Upper lobe of right lung (tissue), 1 donor: Measurements from ENCODE around the gene RUNX1. TPM values are rescaled to one million over a fixed set of nuclear protein-coding genes. Genes with fewer than 3 reads are reported as not detected.

Source experiments
- ATAC-seq: fragments of 200-7000 bp; cut with Tn5 transposase; one replicate; pipeline ENCODE4 v1.9.1; 2020; ENCODE audit warnings: mild to moderate bottlenecking, moderate library complexity
- DNase-seq: peaks from one replicate; pipeline ENCODE4 v3.0.0-alpha.2; 2020
- H3K27ac ChIP-seq: fragments of 200-600 bp; one replicate; pipeline ENCODE4 v1.8.0; 2022
- H3K27me3 ChIP-seq: fragments of 200-600 bp; one replicate; pipeline ENCODE4 v1.8.0; 2022; ENCODE audit warnings: mild to moderate bottlenecking
- H3K36me3 ChIP-seq: fragments of 200-600 bp; one replicate; pipeline ENCODE4 v1.8.0; 2022
- H3K4me1 ChIP-seq: fragments of 200-600 bp; one replicate; pipeline ENCODE4 v1.8.0; 2022
- H3K4me3 ChIP-seq: fragments of 200-600 bp; one replicate; pipeline ENCODE4 v1.8.0; 2022; ENCODE audit warnings: mild to moderate bottlenecking
- H3K9me3 ChIP-seq: fragments of 200-600 bp; one replicate; pipeline ENCODE4 v1.8.0; 2022
- intact Hi-C: fragments of 100-400 bp; cut with DNase I; formaldehyde crosslinking; loops from one replicate; pipeline ENCODE4 v1.11.0; 2022
- total RNA-seq: library from RNA; stranded (reverse); fragmentation: NEBNext Ultra II Directional; extraction: Animal tissue kit (Norgen Biotek cat#: 25700); gene quantifications from one replicate; pipeline ENCODE4 v1.2.1, GENCODE V29; 2021
- TF ChIP-seq, protein P1 (sequence below): fragments of 200-600 bp; IDR thresholded peaks from one replicate; pipeline ENCODE4 v1.8.0; 2022; ENCODE audit warnings: antibody characterized with exemption
- donor health status: DM: no; HTN: yes; CAD: no; lungs with severe emphysema.

Gene RUNX1
- total RNA-seq, 1 donor from 2014 or later, result 86.9 TPM

DNA sequence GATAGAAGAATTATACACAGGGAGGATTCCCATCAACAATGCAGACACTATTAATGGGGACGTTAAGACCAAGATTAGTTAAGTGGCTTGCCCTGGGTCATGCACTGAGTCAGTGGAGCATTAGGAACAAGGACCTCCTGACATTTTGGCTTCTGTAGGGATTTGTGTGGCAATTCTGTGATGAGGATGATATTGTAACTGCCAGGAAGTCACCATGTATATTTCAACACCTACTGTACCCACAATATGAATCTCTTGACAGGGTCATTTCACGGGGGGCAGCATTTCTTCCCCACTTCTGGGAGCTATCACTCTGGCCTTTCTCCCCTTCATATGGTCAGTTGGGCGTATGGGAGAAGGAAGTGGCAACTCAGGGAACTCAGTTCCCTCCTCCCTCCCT, 134.9 kb downstream of the RUNX1 start:
- Histone ChIP-seq H3K4me3 (no peak overlapping the region), H3K27me3 (no peaks in the 10 kb centered on the region), H3K36me3 (no peaks in the 10 kb centered on the region), H3K4me1 (peaks cover 17% of the 10 kb centered on the region), H3K9me3 (no peaks in the 10 kb centered on the region), H3K27ac (no peak overlapping the region)
- DNase-seq (no peak), ATAC-seq (peak; percentile 39)
- TF ChIP-seq, protein P1, sequence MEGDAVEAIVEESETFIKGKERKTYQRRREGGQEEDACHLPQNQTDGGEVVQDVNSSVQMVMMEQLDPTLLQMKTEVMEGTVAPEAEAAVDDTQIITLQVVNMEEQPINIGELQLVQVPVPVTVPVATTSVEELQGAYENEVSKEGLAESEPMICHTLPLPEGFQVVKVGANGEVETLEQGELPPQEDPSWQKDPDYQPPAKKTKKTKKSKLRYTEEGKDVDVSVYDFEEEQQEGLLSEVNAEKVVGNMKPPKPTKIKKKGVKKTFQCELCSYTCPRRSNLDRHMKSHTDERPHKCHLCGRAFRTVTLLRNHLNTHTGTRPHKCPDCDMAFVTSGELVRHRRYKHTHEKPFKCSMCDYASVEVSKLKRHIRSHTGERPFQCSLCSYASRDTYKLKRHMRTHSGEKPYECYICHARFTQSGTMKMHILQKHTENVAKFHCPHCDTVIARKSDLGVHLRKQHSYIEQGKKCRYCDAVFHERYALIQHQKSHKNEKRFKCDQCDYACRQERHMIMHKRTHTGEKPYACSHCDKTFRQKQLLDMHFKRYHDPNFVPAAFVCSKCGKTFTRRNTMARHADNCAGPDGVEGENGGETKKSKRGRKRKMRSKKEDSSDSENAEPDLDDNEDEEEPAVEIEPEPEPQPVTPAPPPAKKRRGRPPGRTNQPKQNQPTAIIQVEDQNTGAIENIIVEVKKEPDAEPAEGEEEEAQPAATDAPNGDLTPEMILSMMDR, result no peak
- intact Hi-C loops, result no loop called here

DNA sequence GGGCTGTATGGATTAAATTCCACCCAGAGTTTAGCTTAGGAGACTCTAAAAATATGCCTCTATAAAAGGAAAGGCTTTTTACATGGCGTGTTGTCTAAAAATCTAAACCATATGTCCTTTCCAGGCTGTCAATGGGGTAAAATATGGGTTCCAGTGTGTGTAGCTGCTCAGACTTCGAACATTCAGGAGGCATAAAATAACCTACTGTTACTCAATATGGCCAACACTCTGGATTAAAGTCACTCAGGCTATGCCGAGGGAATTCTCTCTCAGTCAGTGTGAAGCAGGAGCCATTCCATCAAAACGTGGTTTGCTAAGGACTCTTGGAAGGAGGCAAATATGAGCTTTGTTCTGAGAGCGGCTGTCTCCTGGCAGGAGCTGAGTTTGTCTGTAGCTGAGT, 135.3 kb downstream of the RUNX1 start:
- no peaks in the 10 kb centered on the region for H3K27me3 ChIP-seq
- H3K4me1 ChIP-seq, result peaks cover 22% of the 10 kb centered on the region
- H3K36me3 ChIP-seq, result no peaks in the 10 kb centered on the region
- H3K4me3 ChIP-seq, result no peak overlapping the region
- H3K9me3 ChIP-seq, result no peaks in the 10 kb centered on the region
- no peak overlapping the region for H3K27ac ChIP-seq
- DNase-seq (no peak), ATAC-seq (no peak)
- TF ChIP-seq, protein P1, result no peak
- intact Hi-C loops, result no loop called here

DNA sequence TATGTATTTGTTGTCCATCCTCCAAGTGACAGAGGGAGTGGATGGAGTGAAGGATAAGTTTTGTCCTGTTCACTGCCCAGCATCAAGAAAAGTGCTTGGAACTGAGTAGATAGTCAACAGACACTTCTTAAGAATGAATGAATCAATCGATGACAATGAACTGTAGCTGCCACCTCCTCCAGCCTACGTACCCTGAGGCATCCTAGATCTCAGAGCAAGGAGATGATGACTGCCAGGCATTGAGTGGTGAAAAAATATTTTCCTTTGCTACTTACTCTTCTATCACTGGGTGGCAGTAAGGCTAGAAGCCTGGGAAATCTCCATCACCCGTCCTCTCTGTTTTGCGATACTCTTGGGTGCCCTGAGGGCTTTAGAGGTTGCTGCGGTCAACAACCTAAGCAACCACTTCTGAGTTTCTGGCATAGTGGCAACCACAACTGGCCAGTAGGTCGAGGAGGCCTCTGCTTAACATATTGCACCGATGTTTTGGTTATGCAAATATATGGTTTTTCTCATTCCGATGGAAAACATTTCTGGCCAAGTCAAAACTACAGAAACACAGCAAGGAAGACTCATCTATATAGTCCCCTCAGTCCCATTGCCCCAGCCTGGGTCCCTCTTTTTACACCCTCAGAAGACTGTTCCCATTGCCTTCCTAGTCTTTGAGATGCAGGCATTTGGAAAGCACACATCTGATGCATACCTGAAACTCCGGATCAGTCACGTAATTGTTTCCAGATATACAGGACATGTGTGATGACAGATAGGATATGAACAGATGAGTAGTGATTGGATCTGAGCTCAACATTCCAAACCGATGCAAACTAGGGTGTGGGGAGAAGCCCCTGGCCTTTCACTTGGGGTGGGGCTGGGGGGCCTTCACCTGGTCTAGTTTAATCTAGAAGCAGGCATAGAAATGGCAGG, 136.8 kb downstream of the RUNX1 start:
- Histone ChIP-seq H3K36me3 (no peaks in the 10 kb centered on the region), H3K4me3 (no peak overlapping the region), H3K27me3 (no peaks in the 10 kb centered on the region), H3K4me1 (peaks cover 22% of the 10 kb centered on the region), H3K9me3 (no peaks in the 10 kb centered on the region), H3K27ac (no peak overlapping the region)
- intact Hi-C loops, result no loop called here
- ATAC-seq, result no peak
- TF ChIP-seq, protein P1, result no peak
- no peak for DNase-seq

DNA sequence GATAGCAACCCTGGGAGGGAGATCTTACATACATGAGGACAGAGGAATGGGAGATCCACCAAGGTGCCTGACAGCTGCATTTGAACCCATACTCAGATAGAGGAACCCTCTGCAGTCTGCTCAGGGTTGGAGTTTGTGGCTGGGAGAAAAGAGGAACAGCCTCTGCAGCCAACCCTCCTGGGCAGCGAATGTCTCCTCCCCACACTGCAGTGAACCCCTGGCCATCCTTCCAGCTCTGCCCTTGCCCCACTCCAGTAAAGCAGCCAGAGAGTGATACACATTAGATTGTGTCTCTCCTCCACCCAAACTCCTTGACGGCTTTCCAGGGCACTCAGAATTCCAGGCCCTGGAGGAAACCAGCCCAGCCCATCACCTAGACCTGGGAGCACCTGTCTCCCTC, 137.7 kb downstream of the RUNX1 start:
- Histone ChIP-seq H3K27me3 (no peaks in the 10 kb centered on the region), H3K9me3 (no peaks in the 10 kb centered on the region), H3K4me1 (peaks cover 22% of the 10 kb centered on the region), H3K36me3 (no peaks in the 10 kb centered on the region), H3K4me3 (no peak overlapping the region), H3K27ac (no peak overlapping the region)
- intact Hi-C loops, result no loop called here
- TF ChIP-seq, protein P1, result no peak
- DNase-seq (no peak), ATAC-seq (peak; percentile 83)

DNA sequence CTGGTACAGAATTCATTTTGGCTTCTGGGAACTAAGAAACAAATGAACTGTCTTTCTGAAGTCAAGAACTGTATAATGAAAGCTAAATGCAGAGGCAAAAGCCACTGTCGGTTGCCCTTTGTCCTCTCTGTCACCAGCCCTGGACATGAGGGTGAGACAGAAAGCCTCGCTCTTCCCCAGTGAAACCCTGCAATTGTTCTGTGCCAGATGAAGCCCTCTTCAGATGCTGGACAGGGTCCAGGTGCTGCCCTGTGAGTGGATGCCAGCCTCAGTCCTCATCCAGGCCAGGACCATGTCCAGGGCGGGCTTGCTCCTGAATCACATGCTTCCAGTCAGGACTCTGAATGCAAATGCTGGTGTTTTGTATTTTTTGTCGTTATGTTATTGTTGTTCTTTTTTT, 138.7 kb downstream of the RUNX1 start:
- no peak overlapping the region for H3K27ac ChIP-seq

More for the DNA sequence above, 138.7 kb downstream of the RUNX1 start:
- TF ChIP-seq, protein P1, result no peak
- intact Hi-C loops, result no loop called here
- Histone ChIP-seq H3K9me3 (no peaks in the 10 kb centered on the region), H3K36me3 (no peaks in the 10 kb centered on the region), H3K4me3 (no peak overlapping the region), H3K4me1 (peaks cover 22% of the 10 kb centered on the region), H3K27me3 (no peaks in the 10 kb centered on the region)
- ATAC-seq (peak; percentile 62), DNase-seq (peak; percentile 76)
